Peyer's patch (tissue), 4 donors: ENCODE measurements around the gene GPR176.

Experiments used
- POLR2A ChIP-seq, 2 donors: fragments of 450-650 bp; IDR thresholded peaks; one replicate each; pipeline ENCODE4 v1.5.1; 2017; ENCODE audit warnings: antibody characterized with exemption in 2 of 2, mild to moderate bottlenecking in 2 of 2, moderate library complexity in 2 of 2
- TF ChIP-seq, protein P1 (sequence below), 6 experiments: fragments of 450-650 bp in 4 of 6; fragments of 200-600 bp in 2 of 6; sonication (generic) in 1 of 6; IDR thresholded peaks; one replicate each; pipeline ENCODE4 v1.5.1; 2017 to 2019; ENCODE audit warnings: antibody characterized with exemption in 6 of 6, mild to moderate bottlenecking in 3 of 6, moderate library complexity in 1 of 6

DNA sequence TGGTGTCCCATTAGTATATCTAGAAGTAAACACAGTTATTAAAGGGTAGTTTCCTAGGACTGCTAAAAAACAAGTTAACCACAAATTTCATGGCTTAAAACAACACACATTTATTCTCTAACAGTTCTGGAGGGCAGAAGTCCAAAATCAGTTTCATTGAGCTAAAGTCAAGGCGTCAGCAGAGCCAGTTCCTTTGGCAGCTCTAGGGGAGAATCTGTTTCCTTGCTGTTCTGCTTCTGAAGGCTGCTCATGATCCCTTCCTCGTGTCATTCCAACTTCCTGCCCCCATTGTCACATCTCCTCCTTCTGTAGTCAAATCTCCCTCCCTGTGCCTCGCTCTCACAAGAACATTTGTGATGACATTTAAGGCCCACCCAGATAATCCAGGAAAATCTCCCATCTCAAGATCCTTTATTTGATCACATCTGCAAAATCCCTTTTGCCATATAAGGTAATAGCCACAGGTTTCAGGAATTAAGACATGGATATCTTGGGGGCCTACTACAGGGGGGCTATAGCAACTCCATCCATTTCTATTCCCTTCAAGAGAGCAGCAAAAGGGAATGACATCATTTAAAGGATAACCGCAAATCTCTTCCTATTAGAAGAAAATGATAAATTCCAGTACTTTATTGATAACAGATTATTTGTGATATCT, 50.1 kb downstream of the GPR176 start:
- TF ChIP-seq, protein P1, sequence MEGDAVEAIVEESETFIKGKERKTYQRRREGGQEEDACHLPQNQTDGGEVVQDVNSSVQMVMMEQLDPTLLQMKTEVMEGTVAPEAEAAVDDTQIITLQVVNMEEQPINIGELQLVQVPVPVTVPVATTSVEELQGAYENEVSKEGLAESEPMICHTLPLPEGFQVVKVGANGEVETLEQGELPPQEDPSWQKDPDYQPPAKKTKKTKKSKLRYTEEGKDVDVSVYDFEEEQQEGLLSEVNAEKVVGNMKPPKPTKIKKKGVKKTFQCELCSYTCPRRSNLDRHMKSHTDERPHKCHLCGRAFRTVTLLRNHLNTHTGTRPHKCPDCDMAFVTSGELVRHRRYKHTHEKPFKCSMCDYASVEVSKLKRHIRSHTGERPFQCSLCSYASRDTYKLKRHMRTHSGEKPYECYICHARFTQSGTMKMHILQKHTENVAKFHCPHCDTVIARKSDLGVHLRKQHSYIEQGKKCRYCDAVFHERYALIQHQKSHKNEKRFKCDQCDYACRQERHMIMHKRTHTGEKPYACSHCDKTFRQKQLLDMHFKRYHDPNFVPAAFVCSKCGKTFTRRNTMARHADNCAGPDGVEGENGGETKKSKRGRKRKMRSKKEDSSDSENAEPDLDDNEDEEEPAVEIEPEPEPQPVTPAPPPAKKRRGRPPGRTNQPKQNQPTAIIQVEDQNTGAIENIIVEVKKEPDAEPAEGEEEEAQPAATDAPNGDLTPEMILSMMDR (IDR thresholded peaks at IDR 0.05): no peak
- no peak for TF ChIP-seq POLR2A (IDR thresholded peaks at IDR 0.05)
